Smooth muscle cell (in vitro differentiated cells): ENCODE data around the gene ADAMTS17. TPM values are rescaled to one million over a fixed set of nuclear protein-coding genes. Genes with fewer than 3 reads are reported as not detected.

Experiments used
- DNase-seq: peaks from one replicate; lab custom pipeline; 2025; ENCODE audit not compliant: unreplicated experiment; lab: John Stamatoyannopoulos, UW
- H2AFZ ChIP-seq: fragments of 200-600 bp; sonication (generic); 2 replicates; pipeline ENCODE4 v1.6.0; 2016; ENCODE audit warnings: antibody characterized with exemption, low read depth, mild to moderate bottlenecking
- H3F3A ChIP-seq: fragments of 200-600 bp; sonication (generic); 2 replicates; pipeline ENCODE4 v1.6.0; 2017; ENCODE audit warnings: antibody characterized with exemption, low read depth
- H3K27ac ChIP-seq: fragments of 200-600 bp; sonication (generic); 2 replicates; pipeline ENCODE4 v1.5.1; 2016; ENCODE audit warnings: low read depth, mild to moderate bottlenecking
- H3K27me3 ChIP-seq: fragments of 200-600 bp; sonication (generic); 2 replicates; pipeline ENCODE4 v1.6.1; 2016; ENCODE audit warnings: low read depth, mild to moderate bottlenecking
- H3K36me3 ChIP-seq: fragments of 200-600 bp; sonication (generic); 2 replicates; pipeline ENCODE4 v1.5.1; 2016; ENCODE audit warnings: low read depth
- H3K4me1 ChIP-seq: fragments of 200-600 bp; sonication (generic); 2 replicates; pipeline ENCODE4 v1.5.1; 2016; ENCODE audit warnings: low read depth
- H3K4me2 ChIP-seq: fragments of 200-600 bp; sonication (generic); 2 replicates; pipeline ENCODE4 v1.6.0; 2016; ENCODE audit warnings: mild to moderate bottlenecking
- H3K4me3 ChIP-seq: fragments of 200-600 bp; sonication (generic); 2 replicates; pipeline ENCODE4 v1.5.1; 2016; ENCODE audit warnings: mild to moderate bottlenecking
- H3K79me2 ChIP-seq: fragments of 200-600 bp; sonication (generic); 2 replicates; pipeline ENCODE4 v1.6.0; 2016; ENCODE audit warnings: low read depth, mild to moderate bottlenecking
- H3K9ac ChIP-seq: fragments of 200-600 bp; sonication (generic); 2 replicates; pipeline ENCODE4 v1.6.0; 2016; ENCODE audit warnings: low read depth
- H3K9me3 ChIP-seq: fragments of 200-600 bp; sonication (generic); replicated peaks from 2 replicates; pipeline ENCODE4 v1.5.1; 2016; ENCODE audit warnings: low read depth
- H4K20me1 ChIP-seq: fragments of 200-600 bp; sonication (generic); 2 replicates; pipeline ENCODE4 v1.6.0; 2016; ENCODE audit warnings: low read depth
- WGBS: methylation state at CpG from one replicate; pipeline ENCODE4 v1.1.7; 2016; ENCODE audit warnings: low lambda C conversion rate; 5-methylcytosine and 5-hydroxymethylcytosine counted together
- polyA plus RNA-seq: library from polyadenylated mRNA; unstranded; fragments of >200 nt; fragmentation: Nextera tagmentation; extraction: Ambion mirVana; gene quantifications from 2 replicates; pipeline ENCODE4 v1.2.1, GENCODE V29; 2016
- total RNA-seq: library from RNA; depleted of rRNA; stranded (reverse); fragments of >200 nt; gene quantifications from 2 replicates; pipeline ENCODE4 v1.2.3, GENCODE V29; 2014
- TF ChIP-seq, protein P1 (sequence below): fragments of 200-600 bp; sonication (generic); IDR thresholded peaks from 2 replicates; pipeline ENCODE4 v1.5.1; 2017; ENCODE audit warnings: borderline replicate concordance, mild to moderate bottlenecking, antibody characterized with exemption; ENCODE audit not compliant: insufficient read depth, poor library complexity, severe bottlenecking

The ADAMTS17 gene
- total and polyA plus RNA-seq, 2 experiments from 2014 or later: 0.63 to 3.1 TPM

DNA sequence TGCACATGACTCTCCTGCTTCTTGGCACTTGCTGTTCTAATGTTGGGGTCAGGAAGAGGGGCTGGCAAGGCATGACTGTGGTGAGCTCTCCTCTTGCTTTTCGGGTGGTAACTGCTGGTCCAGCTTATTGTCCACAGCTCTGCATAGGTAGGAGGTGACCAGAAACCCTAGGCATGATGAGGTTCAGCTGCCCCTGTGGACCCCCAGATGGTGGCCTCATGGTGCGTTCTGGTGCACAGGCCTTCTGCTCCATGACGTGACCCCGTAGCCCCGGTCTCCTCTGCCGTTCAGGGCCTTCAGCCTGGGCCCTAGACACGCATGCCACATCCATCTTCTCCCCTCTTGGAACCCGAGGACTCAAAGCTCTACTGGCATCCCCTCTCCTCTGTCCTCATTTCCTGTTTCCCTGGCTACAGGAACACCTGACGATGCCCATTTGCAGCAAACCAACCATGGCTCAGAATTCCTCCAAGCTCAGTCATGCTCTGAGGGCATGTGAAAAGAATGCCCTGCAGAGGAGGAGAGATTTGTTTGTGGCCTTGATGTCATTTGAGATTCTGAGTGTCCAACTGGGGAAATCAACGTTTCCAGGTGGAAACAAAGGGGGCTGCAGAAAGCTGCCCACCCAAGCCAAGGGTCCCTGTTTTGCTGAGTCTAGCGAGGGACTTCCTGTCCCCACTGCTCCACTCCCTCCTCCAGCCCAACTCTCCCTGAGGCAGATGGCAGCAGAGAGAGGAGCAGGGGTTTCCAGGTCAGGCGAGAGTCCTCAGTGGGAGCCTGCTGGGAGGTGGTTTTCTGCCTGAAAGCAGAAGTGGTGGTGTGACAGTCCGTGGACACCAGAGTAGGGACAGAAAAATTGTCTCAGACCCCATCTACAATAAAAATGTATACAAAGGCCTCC is 409.8 kb downstream of the ADAMTS17 start:
- no peak overlapping the region for H2AFZ ChIP-seq
- H3K4me3 ChIP-seq: no peak overlapping the region
- WGBS: 86% methylated on average over 13 of the region's 13 CpGs
- TF ChIP-seq, protein P1, sequence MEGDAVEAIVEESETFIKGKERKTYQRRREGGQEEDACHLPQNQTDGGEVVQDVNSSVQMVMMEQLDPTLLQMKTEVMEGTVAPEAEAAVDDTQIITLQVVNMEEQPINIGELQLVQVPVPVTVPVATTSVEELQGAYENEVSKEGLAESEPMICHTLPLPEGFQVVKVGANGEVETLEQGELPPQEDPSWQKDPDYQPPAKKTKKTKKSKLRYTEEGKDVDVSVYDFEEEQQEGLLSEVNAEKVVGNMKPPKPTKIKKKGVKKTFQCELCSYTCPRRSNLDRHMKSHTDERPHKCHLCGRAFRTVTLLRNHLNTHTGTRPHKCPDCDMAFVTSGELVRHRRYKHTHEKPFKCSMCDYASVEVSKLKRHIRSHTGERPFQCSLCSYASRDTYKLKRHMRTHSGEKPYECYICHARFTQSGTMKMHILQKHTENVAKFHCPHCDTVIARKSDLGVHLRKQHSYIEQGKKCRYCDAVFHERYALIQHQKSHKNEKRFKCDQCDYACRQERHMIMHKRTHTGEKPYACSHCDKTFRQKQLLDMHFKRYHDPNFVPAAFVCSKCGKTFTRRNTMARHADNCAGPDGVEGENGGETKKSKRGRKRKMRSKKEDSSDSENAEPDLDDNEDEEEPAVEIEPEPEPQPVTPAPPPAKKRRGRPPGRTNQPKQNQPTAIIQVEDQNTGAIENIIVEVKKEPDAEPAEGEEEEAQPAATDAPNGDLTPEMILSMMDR: no peak
- H3K79me2 ChIP-seq: no peaks in the 10 kb centered on the region
- H3F3A ChIP-seq: peaks cover 7% of the 10 kb centered on the region
- no peak overlapping the region for H3K27ac ChIP-seq
- H4K20me1 ChIP-seq: no peaks in the 10 kb centered on the region
- no peak overlapping the region for H3K4me2 ChIP-seq
- no peak for DNase-seq
- peaks cover 20% of the 10 kb centered on the region for H3K27me3 ChIP-seq
- no peaks in the 10 kb centered on the region for H3K9me3 ChIP-seq
- no peak overlapping the region for H3K9ac ChIP-seq
- H3K4me1 ChIP-seq: no peaks in the 10 kb centered on the region
- no peaks in the 10 kb centered on the region for H3K36me3 ChIP-seq

DNA sequence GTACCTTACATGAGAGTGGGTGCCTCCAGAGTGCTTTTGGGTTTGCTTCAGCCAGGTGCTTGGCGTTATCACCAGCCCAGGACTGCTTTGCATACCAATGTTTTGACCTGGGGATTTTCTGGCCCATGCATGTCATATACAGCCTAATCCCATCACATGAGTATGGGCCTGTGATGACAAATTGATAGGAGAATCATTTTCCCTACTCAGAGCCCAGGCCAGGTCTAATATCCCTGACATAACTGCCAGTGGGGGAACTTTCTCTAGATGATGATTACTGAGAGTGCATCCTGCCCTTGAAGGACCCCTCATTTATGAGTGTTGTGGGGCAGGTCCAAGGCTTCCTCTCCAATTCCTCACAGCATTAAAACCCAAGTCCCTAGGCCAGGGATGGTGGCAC is 411.1 kb downstream of the ADAMTS17 start:
- Histone ChIP-seq H3K36me3 (no peaks in the 10 kb centered on the region), H4K20me1 (no peaks in the 10 kb centered on the region), H3K27me3 (peaks cover 20% of the 10 kb centered on the region), H3K9ac (no peak overlapping the region), H2AFZ (no peak overlapping the region), H3K4me2 (no peak overlapping the region), H3K79me2 (no peaks in the 10 kb centered on the region), H3K27ac (no peak overlapping the region), H3K4me1 (no peaks in the 10 kb centered on the region), H3K9me3 (no peaks in the 10 kb centered on the region), H3K4me3 (no peak overlapping the region), H3F3A (peaks cover 12% of the 10 kb centered on the region)
- TF ChIP-seq, protein P1: no peak
- 81% methylated on average over 1 of the region's 1 CpG for WGBS
- DNase-seq: no peak

DNA sequence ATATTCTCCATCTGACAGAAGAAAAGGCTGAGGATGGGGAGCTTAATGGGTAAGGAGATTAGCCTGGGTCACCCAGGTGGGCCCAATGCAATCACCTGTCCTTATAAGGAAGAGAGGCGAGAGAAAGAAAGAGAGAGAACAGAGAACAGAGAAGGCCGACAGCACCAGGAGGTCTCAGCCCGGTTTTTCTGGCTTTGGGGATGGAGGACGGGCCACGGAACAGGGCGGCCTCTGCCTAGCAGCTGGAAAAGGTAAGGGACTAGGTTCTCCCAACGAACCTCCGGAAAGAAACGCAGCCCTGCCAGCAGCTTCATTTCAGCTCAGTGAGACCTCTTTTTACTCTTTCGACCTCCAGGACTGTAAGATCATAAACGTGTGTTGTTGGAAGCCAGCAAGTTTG is 412.5 kb downstream of the ADAMTS17 start:
- 39% methylated on average over 11 of the region's 11 CpGs for WGBS
- DNase-seq: no peak
- no peaks in the 10 kb centered on the region for H3K36me3 ChIP-seq

More for the DNA sequence above, 412.5 kb downstream of the ADAMTS17 start:
- no peak overlapping the region for H3K4me3 ChIP-seq
- H2AFZ ChIP-seq: no peak overlapping the region
- no peak overlapping the region for H3K9ac ChIP-seq
- H3K4me2 ChIP-seq: peak overlapping the region; percentile 84
- TF ChIP-seq, protein P1: no peak
- peaks cover 20% of the 10 kb centered on the region for H3K27me3 ChIP-seq
- no peaks in the 10 kb centered on the region for H4K20me1 ChIP-seq
- no peak overlapping the region for H3K27ac ChIP-seq
- H3K9me3 ChIP-seq: no peaks in the 10 kb centered on the region
- H3K79me2 ChIP-seq: no peaks in the 10 kb centered on the region
- peaks cover 16% of the 10 kb centered on the region for H3F3A ChIP-seq
- no peaks in the 10 kb centered on the region for H3K4me1 ChIP-seq
